Stimulated activated naive CD8-positive, alpha-beta T cell treated with anti-CD3 and anti-CD28 coated beads, Interleukin-15, amount 100 ng/mL, for 72 hours (primary cell): Measurements from ENCODE around the gene ANKS1B.
"Not testable (repeated sequence)": the region's sequence is repeated elsewhere in the genome, so short reads cannot be mapped to it uniquely, and the experiment has no call there.

Experiments used
- ATAC-seq: fragments of 150-1000 bp; cut with Tn5 transposase; 2 replicates; pipeline ENCODE4 v1.10.0; 2021; ENCODE audit warnings: mild to moderate bottlenecking, moderate library complexity
- DNase-seq, 2 donors: peaks; one replicate each; pipeline ENCODE4 v3.0.0; 2021 to 2022
- H3K27ac Mint-ChIP-seq, 2 donors: one replicate each; pipeline ENCODE4 v1.8.0; 2022; ENCODE audit warnings: mild to moderate bottlenecking in 2 of 2, mixed read lengths in 2 of 2, moderate library complexity in 2 of 2
- H3K27me3 Mint-ChIP-seq: one replicate; pipeline ENCODE4 v1.8.0; 2022; ENCODE audit warnings: mixed read lengths
- H3K4me1 Mint-ChIP-seq: one replicate; pipeline ENCODE4 v1.8.0; 2022; ENCODE audit warnings: mild to moderate bottlenecking, mixed read lengths
- H3K4me3 Mint-ChIP-seq, 2 donors: one replicate each; pipeline ENCODE4 v1.8.0; 2022; ENCODE audit warnings: mild to moderate bottlenecking in 2 of 2, mixed read lengths in 2 of 2, moderate library complexity in 1 of 2
- H3K9me3 Mint-ChIP-seq, 2 donors: one replicate each; pipeline ENCODE4 v1.8.0; 2022; ENCODE audit warnings: mixed read lengths in 2 of 2

ANKS1B gene

GRCh38 chr12:99281277-99281676 lies 703.5 kb downstream of the ANKS1B start:
- DNase-seq (no peak), ATAC-seq (no peak)
- Mint-ChIP-seq H3K9me3 (peaks cover 7 to 9% of the 10 kb centered on the region in 2 donors), H3K4me3 (no peak overlapping the region), H3K4me1 (no peaks in the 10 kb centered on the region), H3K27me3 (no peaks in the 10 kb centered on the region), H3K27ac (no peak overlapping the region)

GRCh38 chr12:99278899-99279298 lies 705.8 kb downstream of the ANKS1B start:
- Mint-ChIP-seq H3K27me3 (no peaks in the 10 kb centered on the region), H3K4me1 (no peaks in the 10 kb centered on the region), H3K27ac (no peak overlapping the region), H3K9me3 (peaks cover 7 to 14% of the 10 kb centered on the region in 2 donors), H3K4me3 (no peak overlapping the region)
- DNase-seq (no peak), ATAC-seq (no peak)

GRCh38 chr12:99277591-99278379 lies 707.0 kb downstream of the ANKS1B start:
- no peak overlapping the region for H3K27ac Mint-ChIP-seq
- H3K9me3 Mint-ChIP-seq: peaks cover 7 to 14% of the 10 kb centered on the region in 2 donors
- DNase-seq (no peak), ATAC-seq (no peak)
- H3K4me3 Mint-ChIP-seq: no peak overlapping the region
- H3K27me3 Mint-ChIP-seq: no peaks in the 10 kb centered on the region
- no peaks in the 10 kb centered on the region for H3K4me1 Mint-ChIP-seq

GRCh38 chr12:99271071-99271470 lies 713.7 kb downstream of the ANKS1B start:
- ATAC-seq: no peak
- no peaks in the 10 kb centered on the region for H3K4me1 Mint-ChIP-seq
- H3K4me3 Mint-ChIP-seq: no peak overlapping the region
- no peaks in the 10 kb centered on the region for H3K27me3 Mint-ChIP-seq
- H3K27ac Mint-ChIP-seq: no peak overlapping the region
- peaks cover 8 to 26% of the 10 kb centered on the region in 2 donors for H3K9me3 Mint-ChIP-seq
- DNase-seq: no peak

- Mint-ChIP-seq H3K27me3 (no peaks in the 10 kb centered on the region), H3K4me3 (no peak overlapping the region), H3K9me3 (peaks cover 10 to 17% of the 10 kb centered on the region in 2 donors), H3K27ac (no peak overlapping the region), H3K4me1 (no peaks in the 10 kb centered on the region)
- ATAC-seq: no peak
- no peak for DNase-seq
Measured at GRCh38 chr12:99267038-99267437, 717.7 kb downstream of the ANKS1B start.

- no peak for ATAC-seq
- no peaks in the 10 kb centered on the region for H3K4me1 Mint-ChIP-seq
- no peak overlapping the region for H3K27ac Mint-ChIP-seq
- no peaks in the 10 kb centered on the region for H3K27me3 Mint-ChIP-seq
- no peak overlapping the region for H3K4me3 Mint-ChIP-seq
- no peak for DNase-seq
- peaks cover 14 to 17% of the 10 kb centered on the region in 2 donors for H3K9me3 Mint-ChIP-seq
Measured at GRCh38 chr12:99265648-99266047, 719.1 kb downstream of the ANKS1B start.

- H3K27ac Mint-ChIP-seq: no peak overlapping the region
- no peaks in the 10 kb centered on the region for H3K4me1 Mint-ChIP-seq
- no peak overlapping the region for H3K4me3 Mint-ChIP-seq
- no peaks in the 10 kb centered on the region for H3K27me3 Mint-ChIP-seq
- ATAC-seq (no peak), DNase-seq (no peak)
- peaks cover 7 to 9% of the 10 kb centered on the region in 2 donors for H3K9me3 Mint-ChIP-seq
Measured at GRCh38 chr12:99261256-99261655, 723.5 kb downstream of the ANKS1B start.

GRCh38 chr12:99260456-99260996 lies 724.2 kb downstream of the ANKS1B start:
- H3K4me1 Mint-ChIP-seq: no peaks in the 10 kb centered on the region
- no peak overlapping the region for H3K4me3 Mint-ChIP-seq
- DNase-seq: no peak
- H3K27me3 Mint-ChIP-seq: no peaks in the 10 kb centered on the region
- ATAC-seq: no peak
- H3K9me3 Mint-ChIP-seq: peaks cover 7 to 9% of the 10 kb centered on the region in 2 donors
- no peak overlapping the region for H3K27ac Mint-ChIP-seq

- Mint-ChIP-seq H3K27me3 (no peaks in the 10 kb centered on the region), H3K4me3 (no peak overlapping the region), H3K27ac (no peak overlapping the region), H3K4me1 (no peaks in the 10 kb centered on the region), H3K9me3 (peaks cover 7 to 9% of the 10 kb centered on the region in 2 donors)
- no peak for ATAC-seq
- no peak for DNase-seq
Measured at GRCh38 chr12:99259040-99259934, 725.4 kb downstream of the ANKS1B start.

GRCh38 chr12:99257672-99258071 lies 727.1 kb downstream of the ANKS1B start:
- Mint-ChIP-seq H3K4me1 (no peaks in the 10 kb centered on the region), H3K9me3 (peaks cover 7 to 9% of the 10 kb centered on the region in 2 donors), H3K27me3 (no peaks in the 10 kb centered on the region), H3K27ac (no peak overlapping the region), H3K4me3 (no peak overlapping the region)
- no peak for ATAC-seq
- no peak for DNase-seq

GRCh38 chr12:99253068-99253467 lies 731.7 kb downstream of the ANKS1B start:
- no peak overlapping the region for H3K4me3 Mint-ChIP-seq
- peak overlapping the region in 1 of 2 donors; percentile 80 for H3K27ac Mint-ChIP-seq
- ATAC-seq (no peak), DNase-seq (no peak)
- no peaks in the 10 kb centered on the region for H3K9me3 Mint-ChIP-seq
- H3K4me1 Mint-ChIP-seq: no peaks in the 10 kb centered on the region
- no peaks in the 10 kb centered on the region for H3K27me3 Mint-ChIP-seq

- Mint-ChIP-seq H3K4me1 (no peaks in the 10 kb centered on the region), H3K4me3 (no peak overlapping the region), H3K27me3 (no peaks in the 10 kb centered on the region), H3K9me3 (no peaks in the 10 kb centered on the region), H3K27ac (no peak overlapping the region)
- ATAC-seq (no peak), DNase-seq (no peak)
Measured at GRCh38 chr12:99250091-99250490, 734.6 kb downstream of the ANKS1B start.

GRCh38 chr12:99249543-99249942 lies 735.2 kb downstream of the ANKS1B start:
- ATAC-seq (no peak), DNase-seq (no peak)
- Mint-ChIP-seq H3K27ac (no peak overlapping the region), H3K4me1 (no peaks in the 10 kb centered on the region), H3K27me3 (no peaks in the 10 kb centered on the region), H3K4me3 (no peak overlapping the region), H3K9me3 (no peaks in the 10 kb centered on the region)

GRCh38 chr12:99237907-99238538 lies 746.7 kb downstream of the ANKS1B start:
- H3K4me3 Mint-ChIP-seq, ATAC-seq, H3K27ac Mint-ChIP-seq: not testable (repeated sequence)

GRCh38 chr12:99235381-99235780 lies 749.4 kb downstream of the ANKS1B start:
- Mint-ChIP-seq H3K4me1 (no peaks in the 10 kb centered on the region), H3K4me3 (no peak overlapping the region), H3K27ac (no peak overlapping the region), H3K27me3 (no peaks in the 10 kb centered on the region), H3K9me3 (peaks cover 4 to 14% of the 10 kb centered on the region in 2 donors)
- no peak for ATAC-seq
- DNase-seq: no peak

More at GRCh38 chr12:99237907-99238538, 746.7 kb downstream of the ANKS1B start:
- H3K4me1 Mint-ChIP-seq, DNase-seq, H3K27me3 Mint-ChIP-seq: not testable (repeated sequence)
- H3K9me3 Mint-ChIP-seq: peaks cover 8 to 21% of the 10 kb centered on the region in 2 donors
